ENCODE results near the gene USP6NL.
A peak's percentile ranks its signal among the peaks of the same experiment; 100 is the strongest.
"Not testable (repeated sequence)": the region's sequence is repeated elsewhere in the genome, so short reads cannot be mapped to it uniquely, and the experiment has no call there.

Gene USP6NL

GRCh38 chr10:11510736-11511135, 100.7 kb downstream of the USP6NL start:
- no peak for DNase-seq

- no peak for DNase-seq
Measured at GRCh38 chr10:11510281-11510680, 101.2 kb downstream of the USP6NL start.

GRCh38 chr10:11509036-11509435, 102.4 kb downstream of the USP6NL start:
- DNase-seq = no peak

- DNase-seq = no peak
Measured at GRCh38 chr10:11506247-11506789, 105.1 kb downstream of the USP6NL start.

- DNase-seq = no peak
Measured at GRCh38 chr10:11505639-11506038, 105.8 kb downstream of the USP6NL start.

GRCh38 chr10:11504566-11505285, 106.7 kb downstream of the USP6NL start:
- DNase-seq = no peak

GRCh38 chr10:11501600-11501999, 109.8 kb downstream of the USP6NL start:
- DNase-seq = no peak

- DNase-seq = no peak
Measured at GRCh38 chr10:11499425-11500071, 111.9 kb downstream of the USP6NL start.

GRCh38 chr10:11498399-11498798, 113.1 kb downstream of the USP6NL start:
- DNase-seq = no peak

GRCh38 chr10:11494923-11495322, 116.5 kb downstream of the USP6NL start:
- not testable (repeated sequence) for DNase-seq

- no peak for DNase-seq
Measured at GRCh38 chr10:11493646-11494045, 117.8 kb downstream of the USP6NL start.

GRCh38 chr10:11491087-11491486, 120.4 kb downstream of the USP6NL start:
- no peak for DNase-seq

- DNase-seq = no peak
Measured at GRCh38 chr10:11489591-11489990, 121.9 kb downstream of the USP6NL start.

- peak; percentile 58 for DNase-seq
Measured at GRCh38 chr10:11488126-11488525, 123.3 kb downstream of the USP6NL start.

GRCh38 chr10:11483201-11484148, 128.0 kb downstream of the USP6NL start:
- DNase-seq = no peak

GRCh38 chr10:11482306-11482705, 129.1 kb downstream of the USP6NL start:
- no peak for DNase-seq

GRCh38 chr10:11480687-11481086, 130.8 kb downstream of the USP6NL start:
- DNase-seq = no peak

GRCh38 chr10:11479300-11479699, 132.2 kb downstream of the USP6NL start:
- DNase-seq = no peak

- DNase-seq = no peak
Measured at GRCh38 chr10:11478807-11479206, 132.6 kb downstream of the USP6NL start.

- no peak for DNase-seq
Measured at GRCh38 chr10:11475831-11476434, 135.5 kb downstream of the USP6NL start.

GRCh38 chr10:11473128-11473760, 138.2 kb downstream of the USP6NL start:
- DNase-seq = peak; percentile 91

GRCh38 chr10:11472158-11472753, 139.2 kb downstream of the USP6NL start:
- peak; percentile 88 for DNase-seq

All from islet precursor cell (in vitro differentiated cells).